Keratinocyte (primary cell): ENCODE measurements around the gene SEC24C.

Experiments used
- EZH2 ChIP-seq: IDR thresholded peaks from one replicate; pipeline ENCODE4 v1.6.1; 2012; ENCODE audit warnings: inconsistent platforms, mild to moderate bottlenecking, low read length, moderate library complexity
- TF ChIP-seq, protein P1 (sequence below), 3 experiments: IDR thresholded peaks in 1 of 3; conservative IDR thresholded peaks in 1 of 3; optimal IDR thresholded peaks in 1 of 3; 2 replicates in 2 of 3; 3 replicates in 1 of 3; pipeline versions ENCODE3 to v1.5.1; 2011; ENCODE audit warnings: low read length in 3 of 3, mild to moderate bottlenecking in 3 of 3, moderate library complexity in 2 of 3, control low read depth in 1 of 3, inconsistent platforms in 1 of 3; ENCODE audit not compliant: insufficient read depth in 2 of 3; ENCODE audit errors: extremely low read depth in 1 of 3

DNA sequence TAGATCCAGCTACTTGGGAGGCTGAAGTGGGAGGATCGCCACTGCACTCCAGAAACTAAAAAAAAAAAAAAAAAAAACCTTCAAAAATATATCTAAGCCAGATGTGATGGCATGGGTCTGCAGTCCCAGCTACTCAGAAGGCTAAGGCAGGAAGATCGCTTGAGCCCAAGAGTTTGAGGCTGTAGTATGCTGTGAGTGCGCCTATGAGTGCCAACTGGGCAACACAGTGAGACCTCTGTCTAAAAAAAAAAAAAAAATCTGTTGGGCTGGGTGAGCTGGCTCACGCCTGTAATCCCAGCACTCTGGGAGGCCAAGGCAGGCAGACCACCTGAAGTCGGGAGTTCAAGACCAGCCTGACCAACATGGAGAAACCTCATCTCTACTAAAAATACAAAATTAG, 34.8 kb downstream of the SEC24C start:
- TF ChIP-seq, protein P1, sequence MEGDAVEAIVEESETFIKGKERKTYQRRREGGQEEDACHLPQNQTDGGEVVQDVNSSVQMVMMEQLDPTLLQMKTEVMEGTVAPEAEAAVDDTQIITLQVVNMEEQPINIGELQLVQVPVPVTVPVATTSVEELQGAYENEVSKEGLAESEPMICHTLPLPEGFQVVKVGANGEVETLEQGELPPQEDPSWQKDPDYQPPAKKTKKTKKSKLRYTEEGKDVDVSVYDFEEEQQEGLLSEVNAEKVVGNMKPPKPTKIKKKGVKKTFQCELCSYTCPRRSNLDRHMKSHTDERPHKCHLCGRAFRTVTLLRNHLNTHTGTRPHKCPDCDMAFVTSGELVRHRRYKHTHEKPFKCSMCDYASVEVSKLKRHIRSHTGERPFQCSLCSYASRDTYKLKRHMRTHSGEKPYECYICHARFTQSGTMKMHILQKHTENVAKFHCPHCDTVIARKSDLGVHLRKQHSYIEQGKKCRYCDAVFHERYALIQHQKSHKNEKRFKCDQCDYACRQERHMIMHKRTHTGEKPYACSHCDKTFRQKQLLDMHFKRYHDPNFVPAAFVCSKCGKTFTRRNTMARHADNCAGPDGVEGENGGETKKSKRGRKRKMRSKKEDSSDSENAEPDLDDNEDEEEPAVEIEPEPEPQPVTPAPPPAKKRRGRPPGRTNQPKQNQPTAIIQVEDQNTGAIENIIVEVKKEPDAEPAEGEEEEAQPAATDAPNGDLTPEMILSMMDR (optimal IDR thresholded peaks at IDR 0.05 in 1 of 3, IDR thresholded peaks at IDR 0.05 in 1 of 3, conservative IDR thresholded peaks at IDR 0.05 in 1 of 3; ENCODE audit: extremely low read depth in 1 of 3, insufficient read depth in 2 of 3, low read length in 3 of 3): no peak
- TF ChIP-seq EZH2: no peak
